Tibial nerve (tissue), 4 donors: ENCODE results near the gene SPAG9.

Experiments used
- EP300 ChIP-seq, 2 donors: sonication (generic); formaldehyde crosslinking; IDR thresholded peaks; one replicate each; pipeline ENCODE4 v1.6.1; 2017; ENCODE audit warnings: antibody characterized with exemption in 2 of 2, mild to moderate bottlenecking in 1 of 2
- POLR2A ChIP-seq, 2 donors: fragments of 450-650 bp; IDR thresholded peaks; one replicate each; pipeline ENCODE4 v1.6.1; 2017; ENCODE audit warnings: antibody characterized with exemption in 2 of 2, mild to moderate bottlenecking in 2 of 2, moderate library complexity in 2 of 2
- TF ChIP-seq, protein P1 (sequence below), 5 experiments: fragments of 200-600 bp in 3 of 5; fragments of 450-650 bp in 2 of 5; sonication (generic) in 3 of 5; IDR thresholded peaks; one replicate each; pipeline ENCODE4 v1.5.1; 2016 to 2019; ENCODE audit warnings: antibody characterized with exemption in 5 of 5, mild to moderate bottlenecking in 3 of 5, moderate library complexity in 2 of 5

DNA sequence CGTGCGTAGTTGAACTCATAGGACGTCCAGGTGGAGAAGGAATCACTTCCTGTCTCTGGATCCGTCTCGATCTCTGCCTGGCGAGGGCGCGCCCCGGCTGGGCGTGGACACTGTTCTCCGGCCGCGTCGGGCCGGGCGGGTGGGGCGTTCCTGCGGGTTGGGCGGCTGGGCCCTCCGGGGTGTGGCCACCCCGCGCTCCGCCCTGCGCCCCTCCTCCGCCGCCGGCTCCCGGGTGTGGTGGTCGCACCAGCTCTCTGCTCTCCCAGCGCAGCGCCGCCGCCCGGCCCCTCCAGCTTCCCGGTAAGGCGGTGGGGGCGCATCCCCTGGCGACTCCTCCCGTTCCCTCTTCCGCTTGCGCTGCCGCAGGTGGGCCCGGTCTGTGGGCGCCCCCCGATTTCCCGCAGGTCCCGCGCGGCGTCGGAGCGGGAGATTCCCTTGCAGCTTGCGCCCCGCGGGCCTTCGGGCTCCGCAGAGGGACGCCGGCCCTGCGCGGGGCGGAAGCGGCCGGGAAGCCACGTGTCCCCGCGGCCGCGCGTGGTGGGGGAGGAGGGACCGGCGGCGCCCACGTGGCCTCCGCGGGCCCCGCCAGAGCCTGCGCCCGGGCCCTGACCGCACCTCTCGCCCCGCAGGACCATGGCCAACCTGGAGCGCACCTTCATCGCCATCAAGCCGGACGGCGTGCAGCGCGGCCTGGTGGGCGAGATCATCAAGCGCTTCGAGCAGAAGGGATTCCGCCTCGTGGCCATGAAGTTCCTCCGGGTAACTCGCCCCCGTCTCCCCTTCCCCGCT is 45.7 kb upstream of the SPAG9 start, which contains the start of gene NME2:
- TF ChIP-seq POLR2A (IDR thresholded peaks at IDR 0.05): peak; percentile 5 to 58
- TF ChIP-seq, protein P1, sequence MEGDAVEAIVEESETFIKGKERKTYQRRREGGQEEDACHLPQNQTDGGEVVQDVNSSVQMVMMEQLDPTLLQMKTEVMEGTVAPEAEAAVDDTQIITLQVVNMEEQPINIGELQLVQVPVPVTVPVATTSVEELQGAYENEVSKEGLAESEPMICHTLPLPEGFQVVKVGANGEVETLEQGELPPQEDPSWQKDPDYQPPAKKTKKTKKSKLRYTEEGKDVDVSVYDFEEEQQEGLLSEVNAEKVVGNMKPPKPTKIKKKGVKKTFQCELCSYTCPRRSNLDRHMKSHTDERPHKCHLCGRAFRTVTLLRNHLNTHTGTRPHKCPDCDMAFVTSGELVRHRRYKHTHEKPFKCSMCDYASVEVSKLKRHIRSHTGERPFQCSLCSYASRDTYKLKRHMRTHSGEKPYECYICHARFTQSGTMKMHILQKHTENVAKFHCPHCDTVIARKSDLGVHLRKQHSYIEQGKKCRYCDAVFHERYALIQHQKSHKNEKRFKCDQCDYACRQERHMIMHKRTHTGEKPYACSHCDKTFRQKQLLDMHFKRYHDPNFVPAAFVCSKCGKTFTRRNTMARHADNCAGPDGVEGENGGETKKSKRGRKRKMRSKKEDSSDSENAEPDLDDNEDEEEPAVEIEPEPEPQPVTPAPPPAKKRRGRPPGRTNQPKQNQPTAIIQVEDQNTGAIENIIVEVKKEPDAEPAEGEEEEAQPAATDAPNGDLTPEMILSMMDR (IDR thresholded peaks at IDR 0.05): no peak
- peak in 1 of 2 donors; percentile 74 for TF ChIP-seq EP300 (IDR thresholded peaks at IDR 0.05)
